A673 (cell line): ENCODE results near the gene STYK1. TPM values are rescaled to one million over a fixed set of nuclear protein-coding genes. Genes with fewer than 3 reads are reported as not detected.

Experiments used
- BruUV-seq: library from RNA; stranded (reverse); fragments of 400-500 nt; replicated peaks from 2 replicates; lab custom pipeline; 2021; lab: Mats Ljungman, UMichigan
- CTCF ChIA-PET: fragments of 300-600 bp; sonication (Branson Sonifier 250); formaldehyde crosslinking; loops from one replicate; lab custom pipeline; 2022; ENCODE audit warnings: antibody characterized with exemption; lab: Charles Lee
- POLR2A ChIA-PET: fragments of 300-600 bp; sonication (Branson Sonifier 250); formaldehyde crosslinking; loops from one replicate; lab custom pipeline; 2022; ENCODE audit warnings: antibody characterized with exemption; ENCODE audit not compliant: low non-redundant PET; lab: Charles Lee
- DNase-seq: peaks from one replicate; pipeline ENCODE4 v3.0.0-alpha.2; 2015; ENCODE audit warnings: low spot score
- H3K27ac ChIP-seq: fragments of 200-600 bp; sonication (generic); 2 replicates; pipeline ENCODE4 v1.5.1; 2016; ENCODE audit warnings: mixed run types, low read depth, mild to moderate bottlenecking, mixed read lengths, antibody characterized with exemption, low read length; ENCODE audit not compliant: poor library complexity, severe bottlenecking
- H3K27me3 ChIP-seq: fragments of 200-600 bp; sonication (generic); replicated peaks from 2 replicates; pipeline ENCODE4 v1.6.1; 2017; ENCODE audit warnings: mixed run types, low read depth, mild to moderate bottlenecking, mixed read lengths, antibody characterized with exemption, low read length; ENCODE audit not compliant: insufficient read depth, poor library complexity
- H3K36me3 ChIP-seq: fragments of 200-600 bp; sonication (generic); 2 replicates; pipeline ENCODE4 v1.6.1; 2016; ENCODE audit warnings: mixed run types, mild to moderate bottlenecking, mixed read lengths, antibody characterized with exemption, low read length; ENCODE audit not compliant: insufficient read depth, poor library complexity, severe bottlenecking
- H3K4me1 ChIP-seq: fragments of 200-600 bp; sonication (generic); 2 replicates; pipeline ENCODE4 v1.6.1; 2017; ENCODE audit warnings: mixed run types, mild to moderate bottlenecking, mixed read lengths, antibody characterized with exemption, low read length; ENCODE audit not compliant: insufficient read depth, poor library complexity, severe bottlenecking
- H3K4me3 ChIP-seq: fragments of 200-600 bp; sonication (generic); 2 replicates; pipeline ENCODE4 v1.5.1; 2016; ENCODE audit warnings: low read depth, mixed run types, mild to moderate bottlenecking, mixed read lengths, low read length; ENCODE audit not compliant: poor library complexity, severe bottlenecking
- H3K9me3 ChIP-seq: fragments of 200-600 bp; sonication (generic); 2 replicates; pipeline ENCODE4 v1.6.1; 2016; ENCODE audit warnings: mixed run types, low read depth, mild to moderate bottlenecking, mixed read lengths, antibody characterized with exemption, low read length; ENCODE audit not compliant: poor library complexity, severe bottlenecking
- EZH2 ChIP-seq: fragments of 200-600 bp; sonication (generic); IDR thresholded peaks from 2 replicates; pipeline ENCODE4 v1.6.1; 2017; ENCODE audit warnings: borderline replicate concordance, low read depth, mild to moderate bottlenecking, mixed read lengths, antibody characterized with exemption, low read length; ENCODE audit not compliant: poor library complexity, severe bottlenecking
- intact Hi-C: fragments of 100-400 bp; cut with micrococcal nuclease; formaldehyde crosslinking; loops from one replicate; pipeline ENCODE4 v1.10.0; 2022; ENCODE audit not compliant: unreplicated experiment
- total RNA-seq: library from RNA; stranded (reverse); gene quantifications from 2 replicates; pipeline ENCODE4 v1.2.3, GENCODE V29; 2021
- TF ChIP-seq, protein P1 (sequence below): fragments of 300-800, 200-600 bp; sonication (generic); conservative IDR thresholded peaks from 2 replicates; pipeline ENCODE4 v1.5.1; 2017; ENCODE audit warnings: low read depth, mild to moderate bottlenecking, antibody characterized with exemption, low read length, moderate library complexity, mixed read lengths

STYK1 gene
- total RNA-seq, 1 experiment from 2014 or later = 0.77 TPM

- H3K36me3 ChIP-seq = no peaks in the 10 kb centered on the region
- ChIA-PET POLR2A (no interaction called here), CTCF (no interaction called here)
- intact Hi-C loops = no loop called here
- BruUV-seq = no TSS peak
- TF ChIP-seq, protein P1, sequence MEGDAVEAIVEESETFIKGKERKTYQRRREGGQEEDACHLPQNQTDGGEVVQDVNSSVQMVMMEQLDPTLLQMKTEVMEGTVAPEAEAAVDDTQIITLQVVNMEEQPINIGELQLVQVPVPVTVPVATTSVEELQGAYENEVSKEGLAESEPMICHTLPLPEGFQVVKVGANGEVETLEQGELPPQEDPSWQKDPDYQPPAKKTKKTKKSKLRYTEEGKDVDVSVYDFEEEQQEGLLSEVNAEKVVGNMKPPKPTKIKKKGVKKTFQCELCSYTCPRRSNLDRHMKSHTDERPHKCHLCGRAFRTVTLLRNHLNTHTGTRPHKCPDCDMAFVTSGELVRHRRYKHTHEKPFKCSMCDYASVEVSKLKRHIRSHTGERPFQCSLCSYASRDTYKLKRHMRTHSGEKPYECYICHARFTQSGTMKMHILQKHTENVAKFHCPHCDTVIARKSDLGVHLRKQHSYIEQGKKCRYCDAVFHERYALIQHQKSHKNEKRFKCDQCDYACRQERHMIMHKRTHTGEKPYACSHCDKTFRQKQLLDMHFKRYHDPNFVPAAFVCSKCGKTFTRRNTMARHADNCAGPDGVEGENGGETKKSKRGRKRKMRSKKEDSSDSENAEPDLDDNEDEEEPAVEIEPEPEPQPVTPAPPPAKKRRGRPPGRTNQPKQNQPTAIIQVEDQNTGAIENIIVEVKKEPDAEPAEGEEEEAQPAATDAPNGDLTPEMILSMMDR = no peak
- DNase-seq = no peak
- no peak overlapping the region for H3K4me3 ChIP-seq
- peaks cover 3% of the 10 kb centered on the region for H3K27me3 ChIP-seq
- H3K4me1 ChIP-seq = no peaks in the 10 kb centered on the region
- no peak overlapping the region for H3K27ac ChIP-seq
- no peaks in the 10 kb centered on the region for H3K9me3 ChIP-seq
These were observed 40.3 kb downstream of the STYK1 start for GRCh38 chr12:10633541-10633940.

GRCh38 chr12:10632226-10632625 is 41.6 kb downstream of the STYK1 start:
- H3K27ac ChIP-seq = no peak overlapping the region
- POLR2A ChIA-PET = no interaction called here
- no peaks in the 10 kb centered on the region for H3K36me3 ChIP-seq
- intact Hi-C loops = no loop called here
- BruUV-seq = no TSS peak
- H3K4me3 ChIP-seq = no peak overlapping the region
- H3K4me1 ChIP-seq = no peaks in the 10 kb centered on the region
- no peaks in the 10 kb centered on the region for H3K9me3 ChIP-seq
- no peak for TF ChIP-seq EZH2
- TF ChIP-seq, protein P1 = no peak
- CTCF ChIA-PET = no interaction called here
- no peak for DNase-seq
- H3K27me3 ChIP-seq = peaks cover 3% of the 10 kb centered on the region

- H3K4me3 ChIP-seq = no peak overlapping the region
- CTCF ChIA-PET = no interaction called here
- H3K36me3 ChIP-seq = no peaks in the 10 kb centered on the region
- no peak for DNase-seq
- TF ChIP-seq EZH2 = no peak
- TF ChIP-seq, protein P1 = no peak
- H3K9me3 ChIP-seq = no peaks in the 10 kb centered on the region
- no peak overlapping the region for H3K27ac ChIP-seq
- no peaks in the 10 kb centered on the region for H3K4me1 ChIP-seq
- intact Hi-C loops = no loop called here
- H3K27me3 ChIP-seq = no peaks in the 10 kb centered on the region
- POLR2A ChIA-PET = no interaction called here
- BruUV-seq = no TSS peak
These were observed 49.2 kb downstream of the STYK1 start for GRCh38 chr12:10624605-10625004.
